HG02870 (cell line): Measurements from ENCODE around the gene PGLYRP2.

Experiments
- ATAC-seq: cut with Tn5 transposase; IDR thresholded peaks from one replicate; pipeline ENCODE4 v1.9.1; 2021; ENCODE audit warnings: mild to moderate bottlenecking, moderate library complexity; ENCODE audit not compliant: unreplicated experiment

PGLYRP2 gene

DNA sequence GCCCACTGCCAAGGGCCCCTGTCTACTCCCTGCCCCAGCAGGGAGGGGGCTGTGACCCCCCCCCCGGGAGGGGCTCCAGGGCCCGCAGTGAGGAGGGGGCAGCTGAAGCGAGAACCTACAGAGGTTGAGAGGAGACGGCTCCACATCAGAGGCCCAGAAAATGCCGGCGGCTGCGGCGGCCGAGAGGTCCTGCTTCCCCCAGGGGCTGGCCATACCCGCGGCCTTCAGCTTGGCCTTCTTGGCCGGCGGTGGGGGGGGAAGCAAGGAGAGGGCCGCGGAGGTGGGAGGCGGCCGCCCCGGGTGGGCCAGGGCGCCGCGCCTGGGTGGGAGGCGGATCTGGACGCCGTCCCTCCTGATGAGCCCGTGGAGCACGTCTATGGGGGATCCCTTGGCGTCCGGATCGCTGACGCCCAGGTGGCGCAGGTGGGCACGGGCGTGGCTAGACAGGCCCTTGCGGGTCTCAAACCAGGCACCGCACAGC, 51.3 kb downstream of the PGLYRP2 start:
- ATAC-seq, result no peak

- no peak for ATAC-seq
Measured at GRCh38 chr19:15427350-15427700, 52.0 kb downstream of the PGLYRP2 start.

DNA sequence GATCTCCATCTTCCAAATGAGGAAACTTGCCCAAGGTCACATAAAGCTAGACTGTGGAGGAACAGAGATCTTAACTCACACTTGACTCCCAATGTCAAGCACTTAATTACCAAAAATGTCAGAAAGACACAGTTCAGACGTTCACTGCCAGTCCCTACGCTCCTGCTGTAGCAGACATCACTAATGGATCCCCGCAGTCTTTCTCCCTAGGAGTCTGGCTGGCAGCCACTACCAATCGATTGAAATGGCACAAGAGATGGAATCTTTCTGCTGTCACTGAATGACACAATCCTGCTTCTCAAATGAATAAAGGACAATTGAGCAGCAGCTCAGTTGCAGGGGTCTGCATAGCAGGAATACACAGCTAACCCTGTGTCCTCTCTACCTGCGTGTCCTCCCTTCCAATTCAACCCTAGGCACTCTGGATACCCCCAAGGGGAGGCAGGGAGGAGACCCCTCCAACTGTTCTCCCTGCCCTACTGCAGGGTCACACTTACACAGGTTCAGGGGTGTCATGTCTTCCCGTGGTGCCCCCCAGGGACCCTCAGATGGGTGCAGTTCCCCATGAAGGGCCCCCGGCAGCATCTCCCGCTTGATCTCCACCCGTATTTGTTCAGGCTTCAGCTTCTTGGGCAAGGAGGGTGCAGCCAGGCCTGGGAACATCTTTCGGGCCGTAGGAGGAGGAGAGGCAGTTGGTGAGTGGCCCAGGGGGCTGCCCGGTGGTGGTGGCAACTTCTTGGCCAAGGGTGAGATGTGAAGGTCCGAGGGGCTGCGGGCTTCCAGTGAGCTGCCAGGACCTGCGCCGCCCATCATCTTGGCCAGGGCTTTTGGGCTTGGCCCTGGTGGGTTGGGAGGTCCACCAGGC, 52.6 kb downstream of the PGLYRP2 start:
- ATAC-seq, result no peak

- ATAC-seq, result no peak
Measured at GRCh38 chr19:15425321-15425950, 53.9 kb downstream of the PGLYRP2 start.

GRCh38 chr19:15424692-15425272, 54.5 kb downstream of the PGLYRP2 start:
- ATAC-seq, result no peak

DNA sequence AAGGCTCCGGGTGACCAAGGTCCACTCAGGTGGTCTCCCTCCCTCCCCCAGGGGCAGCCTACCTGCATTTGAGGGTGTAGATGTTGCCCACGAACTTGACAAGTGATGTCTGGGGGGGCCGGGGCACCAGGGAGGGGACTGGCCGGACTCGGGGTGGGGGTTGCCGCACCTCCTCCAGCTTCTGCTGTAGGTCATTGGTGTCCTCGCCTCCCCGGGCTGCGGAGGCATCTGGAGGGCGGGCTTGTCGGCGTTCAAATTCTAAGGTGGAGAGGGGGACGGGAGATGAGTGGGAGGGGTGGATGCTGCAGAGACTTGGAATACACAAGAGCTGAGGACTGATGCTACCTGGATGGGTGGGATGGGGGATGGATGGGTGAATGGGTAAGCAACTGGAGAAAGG, 55.2 kb downstream of the PGLYRP2 start:
- no peak for ATAC-seq

DNA sequence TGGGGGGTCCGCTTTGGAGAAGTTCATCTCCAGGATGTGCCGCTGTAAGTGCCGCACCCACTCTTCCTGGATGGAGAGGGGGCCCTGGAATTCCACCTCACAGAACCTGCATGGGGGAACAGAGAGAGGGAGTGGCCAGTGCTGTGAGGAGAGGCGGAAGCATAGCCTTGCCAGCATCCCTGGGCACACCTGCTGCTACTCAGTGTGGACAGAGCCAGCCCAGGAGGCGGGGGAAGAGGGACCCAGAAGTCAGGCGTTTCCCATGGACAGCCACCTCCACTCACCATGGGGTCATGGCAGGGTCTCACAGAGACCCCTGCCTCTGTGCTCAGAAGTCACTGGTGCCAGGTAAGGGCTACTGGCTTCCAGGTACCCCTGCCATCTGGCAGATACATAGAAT, 56.2 kb downstream of the PGLYRP2 start:
- no peak for ATAC-seq

DNA sequence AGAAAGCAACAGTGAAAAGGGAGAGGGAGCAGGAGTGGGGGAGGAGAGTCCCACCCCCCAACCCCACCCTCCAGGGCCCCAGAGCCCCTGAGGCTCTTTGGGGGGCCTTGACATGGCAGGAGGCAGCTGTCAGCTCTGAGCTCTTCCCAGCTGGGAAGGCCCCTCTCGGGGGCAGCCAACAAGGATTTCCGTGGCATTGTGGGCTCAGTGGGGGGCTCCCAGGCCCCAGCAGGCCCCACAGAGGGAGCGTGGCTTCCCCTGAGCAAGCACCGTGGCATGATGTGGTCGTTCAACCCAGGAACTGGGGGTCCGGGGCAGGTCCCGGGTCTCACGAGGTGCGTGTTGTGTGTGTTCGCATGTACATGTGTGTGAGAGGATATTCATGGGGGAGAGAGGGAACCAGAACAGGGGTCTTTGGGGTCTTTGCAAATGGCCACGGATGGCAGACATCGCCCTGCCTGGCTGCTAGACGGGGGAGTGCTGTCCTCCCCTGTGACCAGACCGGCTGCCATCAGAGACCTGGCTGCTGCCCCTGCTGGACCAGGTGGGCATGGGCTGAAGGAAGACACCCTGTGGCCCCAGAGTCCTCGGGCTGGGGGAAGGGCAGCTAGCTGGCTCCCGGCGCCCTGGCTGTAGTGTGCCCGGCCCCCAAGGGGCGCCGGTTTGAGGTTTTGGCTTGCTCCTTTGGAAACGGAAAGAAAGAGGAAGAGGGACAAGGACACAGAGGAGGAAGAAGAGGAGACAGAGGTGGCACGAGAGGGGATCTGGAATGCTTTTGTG, 56.8 kb downstream of the PGLYRP2 start:
- no peak for ATAC-seq

- ATAC-seq, result no peak
Measured at GRCh38 chr19:15421721-15422260, 57.5 kb downstream of the PGLYRP2 start.

DNA sequence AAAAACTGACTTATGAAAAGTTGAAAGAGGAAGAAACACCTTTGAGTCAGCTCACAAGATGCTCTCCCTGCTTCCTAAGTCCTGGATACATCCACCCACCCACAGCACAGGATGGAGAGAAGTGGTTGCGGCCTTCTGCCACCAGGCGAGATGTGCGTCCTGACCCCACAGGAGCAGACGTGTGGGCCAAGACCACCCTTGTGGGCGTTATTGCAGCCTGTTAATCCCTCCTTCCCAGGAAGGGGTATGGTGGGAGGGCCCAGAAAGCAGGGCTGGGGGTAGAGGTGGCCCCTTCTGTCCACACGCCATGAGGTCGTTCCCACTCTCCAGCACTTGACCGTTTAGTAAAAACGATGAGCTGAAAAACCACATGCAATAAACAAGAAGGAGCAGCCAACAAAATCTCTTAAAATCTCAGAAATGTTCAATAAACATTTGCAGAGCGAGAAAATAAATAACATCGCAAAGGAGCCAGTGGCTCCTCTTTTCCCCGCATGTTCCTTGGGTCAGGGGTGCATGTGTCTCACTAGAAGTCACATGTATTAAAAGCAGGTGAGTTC, 58.1 kb downstream of the PGLYRP2 start:
- ATAC-seq, result no peak

- no peak for ATAC-seq
Measured at GRCh38 chr19:15419413-15420025, 59.8 kb downstream of the PGLYRP2 start.
